Measurements from ENCODE around the gene FANCC. TPM values are rescaled to one million over a fixed set of nuclear protein-coding genes. Genes with fewer than 3 reads are reported as not detected.
A peak's percentile ranks its signal among the peaks of the same experiment; 100 is the strongest.
"Not testable (repeated sequence)": the region's sequence is repeated elsewhere in the genome, so short reads cannot be mapped to it uniquely, and the experiment has no call there.

Gene FANCC
- total and polyA plus RNA-seq, 2 experiments from 2014 or later = 13.1 to 15.6 TPM

GRCh38 chr9:95225726-95226106 is 91.8 kb downstream of the FANCC start:
- no peak for DNase-seq (ENCODE audit: low spot score)
- Histone ChIP-seq H3K9me3 (ENCODE audit: low read depth) (no peaks in the 10 kb centered on the region), H2AFZ (no peak overlapping the region), H3K27me3 (no peaks in the 10 kb centered on the region), H3K36me3 (replicated peaks; ENCODE audit: insufficient read depth, low read depth) (no peaks in the 10 kb centered on the region), H4K20me1 (ENCODE audit: insufficient read depth, poor library complexity, severe bottlenecking) (no peaks in the 10 kb centered on the region), H3K79me2 (no peaks in the 10 kb centered on the region), H3K4me2 (peak overlapping the region; percentile 64), H3K4me3 (no peak overlapping the region), H3K4me1 (ENCODE audit: insufficient read depth) (peaks cover 20% of the 10 kb centered on the region), H3K27ac (peak overlapping the region; percentile 88), H3K9me2 (replicated peaks; ENCODE audit: insufficient read depth) (no peaks in the 10 kb centered on the region)
- TF ChIP-seq, protein P1, sequence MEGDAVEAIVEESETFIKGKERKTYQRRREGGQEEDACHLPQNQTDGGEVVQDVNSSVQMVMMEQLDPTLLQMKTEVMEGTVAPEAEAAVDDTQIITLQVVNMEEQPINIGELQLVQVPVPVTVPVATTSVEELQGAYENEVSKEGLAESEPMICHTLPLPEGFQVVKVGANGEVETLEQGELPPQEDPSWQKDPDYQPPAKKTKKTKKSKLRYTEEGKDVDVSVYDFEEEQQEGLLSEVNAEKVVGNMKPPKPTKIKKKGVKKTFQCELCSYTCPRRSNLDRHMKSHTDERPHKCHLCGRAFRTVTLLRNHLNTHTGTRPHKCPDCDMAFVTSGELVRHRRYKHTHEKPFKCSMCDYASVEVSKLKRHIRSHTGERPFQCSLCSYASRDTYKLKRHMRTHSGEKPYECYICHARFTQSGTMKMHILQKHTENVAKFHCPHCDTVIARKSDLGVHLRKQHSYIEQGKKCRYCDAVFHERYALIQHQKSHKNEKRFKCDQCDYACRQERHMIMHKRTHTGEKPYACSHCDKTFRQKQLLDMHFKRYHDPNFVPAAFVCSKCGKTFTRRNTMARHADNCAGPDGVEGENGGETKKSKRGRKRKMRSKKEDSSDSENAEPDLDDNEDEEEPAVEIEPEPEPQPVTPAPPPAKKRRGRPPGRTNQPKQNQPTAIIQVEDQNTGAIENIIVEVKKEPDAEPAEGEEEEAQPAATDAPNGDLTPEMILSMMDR (IDR thresholded peaks at IDR 0.05; ENCODE audit: poor library complexity) = no peak
- TF ChIP-seq EZH2 (IDR thresholded peaks at IDR 0.05; ENCODE audit: borderline replicate concordance) = no peak
- TF ChIP-seq EZH2phosphoT487 (IDR thresholded peaks at IDR 0.05; ENCODE audit: low read depth, severe bottlenecking, unreplicated experiment) = no peak

DNA sequence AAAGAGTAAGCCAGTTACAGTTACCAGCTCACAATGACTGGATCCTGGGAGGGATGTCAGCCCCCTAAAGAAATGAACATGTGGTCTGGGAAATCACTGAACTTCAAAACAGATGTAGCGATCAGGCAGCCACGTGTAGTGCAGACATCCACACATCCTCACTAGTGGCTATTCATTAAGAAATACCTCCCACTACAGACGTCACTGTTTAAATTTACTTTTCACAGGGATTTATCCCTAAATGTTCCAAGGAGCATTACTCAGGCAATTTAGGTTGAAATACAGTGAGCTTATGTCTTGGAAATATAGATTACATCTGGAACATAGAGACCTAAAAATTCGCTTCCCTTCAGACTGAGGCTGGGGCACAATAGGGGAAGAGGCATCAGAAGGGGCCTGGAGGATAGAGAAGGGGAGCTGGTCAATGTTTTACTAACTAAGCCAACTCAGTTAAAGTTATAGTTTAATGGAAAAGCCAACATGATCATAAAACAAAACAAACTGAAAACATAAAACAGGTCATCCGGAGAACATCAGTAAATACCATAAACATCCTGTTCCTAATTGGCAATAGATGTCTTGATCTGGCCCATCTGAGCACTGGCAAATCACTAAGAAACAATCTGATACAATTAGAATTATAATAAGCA is 92.3 kb downstream of the FANCC start:
- H3K4me2 ChIP-seq = peak overlapping the region; percentile 64
- no peak overlapping the region for H3K4me3 ChIP-seq
- H3K27me3 ChIP-seq = no peaks in the 10 kb centered on the region
- peak overlapping the region; percentile 88 for H3K27ac ChIP-seq
- TF ChIP-seq EZH2 (IDR thresholded peaks at IDR 0.05; ENCODE audit: borderline replicate concordance) (no peak), EZH2phosphoT487 (IDR thresholded peaks at IDR 0.05; ENCODE audit: low read depth, severe bottlenecking, unreplicated experiment) (no peak)
- TF ChIP-seq, protein P1 (IDR thresholded peaks at IDR 0.05; ENCODE audit: poor library complexity) = no peak
- H3K9me2 ChIP-seq (replicated peaks; ENCODE audit: insufficient read depth) = no peaks in the 10 kb centered on the region
- no peaks in the 10 kb centered on the region for H4K20me1 ChIP-seq (ENCODE audit: insufficient read depth, poor library complexity, severe bottlenecking)
- WGBS (ENCODE audit: low lambda C conversion rate, missing lambda C conversion rate) = 17% methylated on average over 5 of the region's 5 CpGs
- H3K9me3 ChIP-seq (ENCODE audit: low read depth) = no peaks in the 10 kb centered on the region
- H2AFZ ChIP-seq = peak overlapping the region; percentile 5
- no peaks in the 10 kb centered on the region for H3K79me2 ChIP-seq
- peak; percentile 23 for DNase-seq (ENCODE audit: low spot score)
- H3K4me1 ChIP-seq (ENCODE audit: insufficient read depth) = peaks cover 20% of the 10 kb centered on the region
- H3K36me3 ChIP-seq (replicated peaks; ENCODE audit: insufficient read depth, low read depth) = no peaks in the 10 kb centered on the region

- Histone ChIP-seq H3K36me3 (replicated peaks; ENCODE audit: insufficient read depth, low read depth) (no peaks in the 10 kb centered on the region), H2AFZ (peak overlapping the region; percentile 5), H3K79me2 (no peaks in the 10 kb centered on the region), H3K9me2 (replicated peaks; ENCODE audit: insufficient read depth) (no peaks in the 10 kb centered on the region), H3K4me2 (peak overlapping the region; percentile 64), H3K27ac (peak overlapping the region; percentile 88), H3K4me3 (no peak overlapping the region), H3K4me1 (ENCODE audit: insufficient read depth) (peaks cover 20% of the 10 kb centered on the region), H3K9me3 (ENCODE audit: low read depth) (no peaks in the 10 kb centered on the region), H3K27me3 (no peaks in the 10 kb centered on the region), H4K20me1 (ENCODE audit: insufficient read depth, poor library complexity, severe bottlenecking) (no peaks in the 10 kb centered on the region)
- TF ChIP-seq EZH2phosphoT487 (IDR thresholded peaks at IDR 0.05; ENCODE audit: low read depth, severe bottlenecking, unreplicated experiment) (no peak), EZH2 (IDR thresholded peaks at IDR 0.05; ENCODE audit: borderline replicate concordance) (no peak)
- WGBS (ENCODE audit: low lambda C conversion rate, missing lambda C conversion rate) = 65% methylated on average over 3 of the region's 3 CpGs
- DNase-seq (ENCODE audit: low spot score) = no peak
These were observed 93.0 kb downstream of the FANCC start for GRCh38 chr9:95224376-95225019.

- H3K36me3 ChIP-seq (replicated peaks; ENCODE audit: insufficient read depth, low read depth); H2AFZ ChIP-seq; H3K27me3 ChIP-seq; H3K9me3 ChIP-seq (ENCODE audit: low read depth); H3K9me2 ChIP-seq (replicated peaks; ENCODE audit: insufficient read depth); H3K4me3 ChIP-seq; DNase-seq (ENCODE audit: low spot score); H4K20me1 ChIP-seq (ENCODE audit: insufficient read depth, poor library complexity, severe bottlenecking); H3K79me2 ChIP-seq; H3K4me2 ChIP-seq; H3K27ac ChIP-seq: not testable (repeated sequence)
- 89% methylated on average over 4 of the region's 4 CpGs for WGBS (ENCODE audit: low lambda C conversion rate, missing lambda C conversion rate)
- peaks cover 15% of the 10 kb centered on the region for H3K4me1 ChIP-seq (ENCODE audit: insufficient read depth)
These were observed 97.2 kb downstream of the FANCC start for GRCh38 chr9:95220352-95220751.
